Calu3 (cell line): Measurements from ENCODE around the gene PARN. TPM values are rescaled to one million over a fixed set of nuclear protein-coding genes. Genes with fewer than 3 reads are reported as not detected.

Experiments used
- BruUV-seq: library from RNA; stranded (reverse); fragments of 400-500 nt; replicated peaks from 2 replicates; lab custom pipeline; 2021; lab: Mats Ljungman, UMichigan
- CTCF ChIA-PET: fragments of 300-600 bp; sonication (Branson Sonifier 250); formaldehyde crosslinking; loops from one replicate; lab custom pipeline; 2022; ENCODE audit warnings: antibody characterized with exemption; lab: Charles Lee
- DNase-seq: peaks from one replicate; pipeline ENCODE4 v3.0.0; 2022
- H3K27ac Mint-ChIP-seq: one replicate; pipeline ENCODE4 v1.8.0; 2022; ENCODE audit warnings: mixed read lengths; ENCODE audit not compliant: unreplicated experiment
- H3K27me3 Mint-ChIP-seq: one replicate; pipeline ENCODE4 v1.8.0; 2022; ENCODE audit warnings: mixed read lengths; ENCODE audit not compliant: unreplicated experiment
- H3K36me3 Mint-ChIP-seq: one replicate; pipeline ENCODE4 v1.8.0; 2022; ENCODE audit warnings: mild to moderate bottlenecking, moderate library complexity, mixed read lengths; ENCODE audit not compliant: insufficient read depth, unreplicated experiment
- H3K4me1 Mint-ChIP-seq: one replicate; pipeline ENCODE4 v1.8.0; 2022; ENCODE audit warnings: mild to moderate bottlenecking, low read depth, mixed read lengths; ENCODE audit not compliant: unreplicated experiment
- H3K4me3 Mint-ChIP-seq: one replicate; pipeline ENCODE4 v1.8.0; 2022; ENCODE audit warnings: mild to moderate bottlenecking, low read depth, moderate library complexity, mixed read lengths; ENCODE audit not compliant: unreplicated experiment
- H3K9me3 Mint-ChIP-seq: one replicate; pipeline ENCODE4 v1.8.0; 2022; ENCODE audit warnings: low read depth, mixed read lengths; ENCODE audit not compliant: unreplicated experiment
- intact Hi-C: fragments of 100-400 bp; cut with micrococcal nuclease; formaldehyde crosslinking; loops from one replicate; pipeline ENCODE4 v1.10.0; 2022; ENCODE audit not compliant: unreplicated experiment
- total RNA-seq: library from RNA; stranded (reverse); gene quantifications from 2 replicates; pipeline ENCODE4 v1.2.3, GENCODE V29; 2022
- TF ChIP-seq, protein P1 (sequence below): fragments of 200-600 bp; IDR thresholded peaks from one replicate; pipeline ENCODE4 v1.8.0; 2022; ENCODE audit warnings: antibody characterized with exemption; ENCODE audit not compliant: unreplicated experiment

PARN gene
- total RNA-seq, 1 experiment from 2014 or later: 59.1 TPM

DNA sequence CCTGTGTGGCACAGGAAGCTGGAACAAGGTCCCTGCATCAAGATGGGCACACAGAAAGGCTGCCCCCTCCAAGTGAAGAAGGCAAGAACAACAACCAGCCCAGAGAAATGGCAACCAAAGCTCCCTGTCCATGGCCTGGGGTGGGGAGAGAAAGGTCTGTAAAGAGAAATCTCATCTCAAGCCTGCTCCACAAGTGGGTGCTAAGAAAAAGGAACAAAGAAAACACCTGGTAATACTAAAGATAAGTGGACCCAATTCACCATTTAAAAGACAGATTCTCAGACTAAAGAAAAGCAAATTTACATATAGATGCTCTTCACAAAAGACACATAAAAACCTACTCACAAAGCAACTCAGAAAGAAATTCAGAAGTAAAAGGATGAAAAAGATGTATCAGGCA is 107.4 kb downstream of the PARN start:
- no peaks in the 10 kb centered on the region for H3K36me3 Mint-ChIP-seq
- TF ChIP-seq, protein P1, sequence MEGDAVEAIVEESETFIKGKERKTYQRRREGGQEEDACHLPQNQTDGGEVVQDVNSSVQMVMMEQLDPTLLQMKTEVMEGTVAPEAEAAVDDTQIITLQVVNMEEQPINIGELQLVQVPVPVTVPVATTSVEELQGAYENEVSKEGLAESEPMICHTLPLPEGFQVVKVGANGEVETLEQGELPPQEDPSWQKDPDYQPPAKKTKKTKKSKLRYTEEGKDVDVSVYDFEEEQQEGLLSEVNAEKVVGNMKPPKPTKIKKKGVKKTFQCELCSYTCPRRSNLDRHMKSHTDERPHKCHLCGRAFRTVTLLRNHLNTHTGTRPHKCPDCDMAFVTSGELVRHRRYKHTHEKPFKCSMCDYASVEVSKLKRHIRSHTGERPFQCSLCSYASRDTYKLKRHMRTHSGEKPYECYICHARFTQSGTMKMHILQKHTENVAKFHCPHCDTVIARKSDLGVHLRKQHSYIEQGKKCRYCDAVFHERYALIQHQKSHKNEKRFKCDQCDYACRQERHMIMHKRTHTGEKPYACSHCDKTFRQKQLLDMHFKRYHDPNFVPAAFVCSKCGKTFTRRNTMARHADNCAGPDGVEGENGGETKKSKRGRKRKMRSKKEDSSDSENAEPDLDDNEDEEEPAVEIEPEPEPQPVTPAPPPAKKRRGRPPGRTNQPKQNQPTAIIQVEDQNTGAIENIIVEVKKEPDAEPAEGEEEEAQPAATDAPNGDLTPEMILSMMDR: no peak
- no peak for DNase-seq
- intact Hi-C loops: loop anchor here (10.0 kb wide), 2 partner anchors 128 to 598 kb away; partner anchors contain the start of gene ERCC4
- CTCF ChIA-PET: no interaction called here
- H3K4me3 Mint-ChIP-seq: no peak overlapping the region
- H3K27me3 Mint-ChIP-seq: no peaks in the 10 kb centered on the region
- no peak overlapping the region for H3K27ac Mint-ChIP-seq
- no peaks in the 10 kb centered on the region for H3K9me3 Mint-ChIP-seq
- H3K4me1 Mint-ChIP-seq: peaks cover 16% of the 10 kb centered on the region
- no TSS peak for BruUV-seq

DNA sequence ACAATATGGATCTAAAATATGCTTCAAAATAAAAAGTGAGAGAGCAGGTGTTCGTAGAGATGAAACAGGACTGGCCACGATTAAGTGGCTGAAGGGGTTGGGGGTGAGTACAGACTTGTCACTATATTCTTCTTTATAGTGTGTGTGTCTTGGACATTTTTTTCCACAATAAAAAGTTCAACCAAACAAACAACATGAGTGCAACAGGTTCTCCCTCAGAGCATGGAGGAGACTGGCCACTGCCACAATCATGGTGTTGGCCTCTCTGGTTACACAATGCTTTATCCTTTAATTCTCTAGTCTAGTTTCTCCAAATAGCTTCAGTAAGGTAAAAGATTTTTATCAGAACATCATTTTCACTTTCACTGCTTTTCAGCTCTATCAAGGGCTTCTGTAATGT is 109.3 kb downstream of the PARN start:
- CTCF ChIA-PET: interaction anchor here (0.6 kb wide), 1 partner anchor 23 kb away, joined by 4 read pairs; no protein-coding TSS in a partner anchor
- H3K4me1 Mint-ChIP-seq: peaks cover 8% of the 10 kb centered on the region
- intact Hi-C loops: loop anchor here (10.0 kb wide), 2 partner anchors 126 to 596 kb away; partner anchors contain the start of gene ERCC4

DNA sequence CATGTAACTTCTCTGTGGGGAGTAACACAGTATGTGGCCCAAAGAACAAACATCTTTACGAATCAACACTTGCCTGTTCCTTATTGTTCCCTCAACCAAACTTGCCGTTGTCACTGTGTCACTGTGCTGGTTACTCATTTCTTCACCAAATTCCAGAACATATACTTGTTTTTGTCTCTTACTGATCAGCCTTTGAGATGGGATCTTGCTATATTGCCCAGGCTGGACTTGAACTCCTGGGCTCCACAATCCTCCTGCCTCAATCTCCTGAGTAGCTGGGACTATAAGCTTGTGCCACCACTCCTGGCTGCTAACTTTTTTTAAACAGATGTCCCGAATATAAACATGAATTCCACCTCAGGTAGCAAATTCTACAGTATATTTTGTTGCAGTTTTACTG is 115.1 kb downstream of the PARN start:
- no TSS peak for BruUV-seq
- no peaks in the 10 kb centered on the region for H3K4me1 Mint-ChIP-seq
- intact Hi-C loops: no loop called here
- DNase-seq: no peak
- H3K27me3 Mint-ChIP-seq: no peaks in the 10 kb centered on the region
- no peak overlapping the region for H3K27ac Mint-ChIP-seq
- no peaks in the 10 kb centered on the region for H3K36me3 Mint-ChIP-seq
- H3K9me3 Mint-ChIP-seq: no peaks in the 10 kb centered on the region
- CTCF ChIA-PET: no interaction called here
- TF ChIP-seq, protein P1: no peak
- no peak overlapping the region for H3K4me3 Mint-ChIP-seq

More for the DNA sequence above, 109.3 kb downstream of the PARN start:
- Mint-ChIP-seq H3K9me3 (no peaks in the 10 kb centered on the region), H3K4me3 (no peak overlapping the region), H3K27me3 (no peaks in the 10 kb centered on the region), H3K36me3 (no peaks in the 10 kb centered on the region), H3K27ac (no peak overlapping the region)
- DNase-seq: no peak
- BruUV-seq: no TSS peak
- TF ChIP-seq, protein P1: no peak

DNA sequence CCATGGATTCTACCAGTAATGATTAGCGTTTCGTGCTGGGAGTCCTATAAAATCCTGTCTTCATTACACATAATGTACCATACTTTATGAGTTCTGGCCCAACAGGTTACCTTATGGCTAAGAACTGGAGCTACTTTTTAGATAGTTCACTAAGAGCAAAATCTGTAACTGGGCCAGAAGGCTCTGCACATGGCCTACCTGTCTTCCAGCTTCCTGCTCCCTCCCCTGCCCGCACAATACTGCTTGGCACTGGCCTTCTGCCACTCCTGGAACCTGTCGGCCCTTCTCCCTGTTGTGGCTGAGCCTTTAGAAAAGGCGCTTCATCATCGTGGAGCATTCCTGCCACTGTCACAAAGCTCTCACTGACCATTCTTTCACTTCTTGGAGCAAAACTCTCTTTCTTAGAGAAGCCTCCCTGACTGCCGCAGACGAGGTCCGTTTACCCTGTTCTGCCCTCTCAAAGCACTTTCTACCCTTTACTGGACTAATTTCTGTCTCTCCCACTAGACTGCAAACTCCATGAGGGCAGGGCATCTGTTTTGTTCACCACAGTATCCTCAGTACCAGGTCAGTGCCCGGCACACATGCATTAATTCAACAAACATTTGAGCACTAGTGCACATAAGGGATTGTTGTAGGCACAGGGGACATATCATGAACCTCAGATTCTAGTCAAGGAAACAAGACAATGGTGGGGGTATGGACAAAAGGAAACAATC is 116.5 kb downstream of the PARN start:
- no peak overlapping the region for H3K4me3 Mint-ChIP-seq
- TF ChIP-seq, protein P1: no peak
- H3K27ac Mint-ChIP-seq: no peak overlapping the region
- CTCF ChIA-PET: no interaction called here
- intact Hi-C loops: no loop called here
- DNase-seq: no peak
- H3K27me3 Mint-ChIP-seq: no peaks in the 10 kb centered on the region
- no peaks in the 10 kb centered on the region for H3K36me3 Mint-ChIP-seq
- no TSS peak for BruUV-seq
- no peaks in the 10 kb centered on the region for H3K4me1 Mint-ChIP-seq
- H3K9me3 Mint-ChIP-seq: no peaks in the 10 kb centered on the region
